PFSK-1 (cell line): ENCODE data around the gene U2SURP.

ENCODE experiments used
- POLR2AphosphoS5 ChIP-seq: IDR thresholded peaks from 2 replicates; pipeline ENCODE4 v1.6.1; 2012; ENCODE audit warnings: low read depth, mild to moderate bottlenecking, control low read depth, low read length, moderate library complexity
- TAF1 ChIP-seq: IDR thresholded peaks from 2 replicates; pipeline ENCODE4 v1.6.1; 2012; ENCODE audit warnings: low read length, control low read depth, borderline replicate concordance; ENCODE audit not compliant: insufficient read depth

GRCh38 chr3:143067201-143067600 is 65.8 kb downstream of the U2SURP start:
- TF ChIP-seq TAF1 (no peak), POLR2AphosphoS5 (no peak)
